HG03108 (cell line): ENCODE measurements around the gene FGD5.
"Not testable (repeated sequence)": the region's sequence is repeated elsewhere in the genome, so short reads cannot be mapped to it uniquely, and the experiment has no call there.

ENCODE experiments used
- ATAC-seq: cut with Tn5 transposase; IDR thresholded peaks from one replicate; pipeline ENCODE4 v1.9.1; 2021; ENCODE audit warnings: moderate library complexity; ENCODE audit not compliant: unreplicated experiment

The FGD5 gene

GRCh38 chr3:14805961-14806537 lies 12.7 kb upstream of the FGD5 start:
- no peak for ATAC-seq

- no peak for ATAC-seq
Observed at GRCh38 chr3:14806641-14807263, 12.0 kb upstream of the FGD5 start.

- ATAC-seq: no peak
Observed at GRCh38 chr3:14808025-14808424, 10.7 kb upstream of the FGD5 start.

GRCh38 chr3:14808502-14809266 lies 10.1 kb upstream of the FGD5 start:
- ATAC-seq: no peak

- ATAC-seq: not testable (repeated sequence)
Observed at GRCh38 chr3:14809611-14810010, 9.2 kb upstream of the FGD5 start.

GRCh38 chr3:14810070-14810791 lies 8.5 kb upstream of the FGD5 start:
- no peak for ATAC-seq

GRCh38 chr3:14810801-14811661 lies 7.7 kb upstream of the FGD5 start:
- no peak for ATAC-seq

GRCh38 chr3:14811684-14812083 lies 7.1 kb upstream of the FGD5 start:
- no peak for ATAC-seq

GRCh38 chr3:14812196-14812790 lies 6.5 kb upstream of the FGD5 start:
- ATAC-seq: no peak

GRCh38 chr3:14814411-14814871 lies 4.3 kb upstream of the FGD5 start:
- ATAC-seq: no peak

GRCh38 chr3:14816359-14816758 lies 2.4 kb upstream of the FGD5 start:
- ATAC-seq: no peak

GRCh38 chr3:14819671-14820070 lies 909 bp downstream of the FGD5 start:
- no peak for ATAC-seq

- ATAC-seq: no peak
Observed at GRCh38 chr3:14820156-14820555, 1.4 kb downstream of the FGD5 start.

GRCh38 chr3:14821151-14821550 lies 2.4 kb downstream of the FGD5 start:
- ATAC-seq: no peak

GRCh38 chr3:14822134-14822533 lies 3.4 kb downstream of the FGD5 start:
- ATAC-seq: no peak

GRCh38 chr3:14822670-14823390 lies 4.1 kb downstream of the FGD5 start:
- no peak for ATAC-seq

- ATAC-seq: no peak
Observed at GRCh38 chr3:14823393-14823792, 4.6 kb downstream of the FGD5 start.

- ATAC-seq: no peak
Observed at GRCh38 chr3:14823910-14824629, 5.3 kb downstream of the FGD5 start.

- no peak for ATAC-seq
Observed at GRCh38 chr3:14824646-14825045, 5.9 kb downstream of the FGD5 start.
